ENCODE results near the gene RIOK2. TPM values are rescaled to one million over a fixed set of nuclear protein-coding genes. Genes with fewer than 3 reads are reported as not detected.

RIOK2 gene
- polyA plus RNA-seq, 3 donors = 6.9 to 11.7 (median 11.4) TPM

Other genes starting within 250 kb of the RIOK2 start
- 10 to 100 TPM in 1 of 3 donors, 1 to 10 TPM in 2; 2.9 to 11.0 (median 3.1) TPM for gene LNPEP, start 247.2 kb downstream of the RIOK2 start, polyA plus RNA-seq
- gene LIX1, start 40.6 kb downstream of the RIOK2 start, polyA plus RNA-seq = not detected

Measured in adipose tissue (tissue), 3 donors.